Activated CD8-positive, alpha-beta memory T cell treated with anti-CD3 and anti-CD28 coated beads for 1 hour (primary cell): ENCODE results near the gene NTHL1.

ENCODE experiments used
- DNase-seq, 2 donors: peaks; one replicate each; pipeline ENCODE4 v3.0.0-alpha.2; 2020; ENCODE audit warnings: low read depth in 1 of 2; ENCODE audit errors: extremely low read depth in 1 of 2

Gene NTHL1

GRCh38 chr16:2047330-2048115 is at the start of gene NTHL1, which contains the start of gene TSC2:
TSS of gene NTHL1 (minus strand) at chr16:2047834. CDS start at chr16:2047823, 11 bp downstream.
TSS of gene TSC2 (plus strand) at chr16:2047985. CDS start at chr16:2048616, 631 bp downstream.
- peak; percentile 79 to 85 for DNase-seq

- no peak for DNase-seq
These were observed 49.4 kb upstream of the NTHL1 start for GRCh38 chr16:2096853-2097595.

GRCh38 chr16:2095918-2096582 is 48.4 kb upstream of the NTHL1 start:
- no peak for DNase-seq

GRCh38 chr16:2095315-2095853 is 47.8 kb upstream of the NTHL1 start:
- DNase-seq: no peak

GRCh38 chr16:2093793-2094192 is 46.2 kb upstream of the NTHL1 start:
- DNase-seq: no peak

GRCh38 chr16:2092866-2093265 is 45.2 kb upstream of the NTHL1 start:
- DNase-seq: no peak

- no peak for DNase-seq
These were observed 44.6 kb upstream of the NTHL1 start for GRCh38 chr16:2092256-2092620.

- DNase-seq: no peak
These were observed 44.1 kb upstream of the NTHL1 start for GRCh38 chr16:2091547-2092255.

- no peak for DNase-seq
These were observed 43.3 kb upstream of the NTHL1 start for GRCh38 chr16:2090777-2091546.

- no peak for DNase-seq
These were observed 42.8 kb upstream of the NTHL1 start for GRCh38 chr16:2090481-2090776.

GRCh38 chr16:2089706-2090480 is 42.3 kb upstream of the NTHL1 start:
- DNase-seq: no peak

GRCh38 chr16:2088759-2089358 is 41.2 kb upstream of the NTHL1 start:
- no peak for DNase-seq

GRCh38 chr16:2087748-2088631 is 40.4 kb upstream of the NTHL1 start:
- no peak for DNase-seq

GRCh38 chr16:2086812-2087747 is 39.4 kb upstream of the NTHL1 start:
- no peak for DNase-seq

GRCh38 chr16:2086106-2086742 is 38.6 kb upstream of the NTHL1 start:
- no peak for DNase-seq

- DNase-seq: no peak
These were observed 38.0 kb upstream of the NTHL1 start for GRCh38 chr16:2085669-2086068.
